ENCODE measurements around the gene NHSL2. TPM values are rescaled to one million over a fixed set of nuclear protein-coding genes. Genes with fewer than 3 reads are reported as not detected.

Gene NHSL2
- total RNA-seq, 1 donor from 2014 or later, result 3.8 TPM

GRCh38 chrX:72120837-72121236, 210.2 kb downstream of the NHSL2 start:
- intact Hi-C loops (cut with micrococcal nuclease), result loop anchor here (10.0 kb wide), 1 partner anchor 106 kb away; no protein-coding TSS in a partner anchor
- TF ChIP-seq, protein P1, sequence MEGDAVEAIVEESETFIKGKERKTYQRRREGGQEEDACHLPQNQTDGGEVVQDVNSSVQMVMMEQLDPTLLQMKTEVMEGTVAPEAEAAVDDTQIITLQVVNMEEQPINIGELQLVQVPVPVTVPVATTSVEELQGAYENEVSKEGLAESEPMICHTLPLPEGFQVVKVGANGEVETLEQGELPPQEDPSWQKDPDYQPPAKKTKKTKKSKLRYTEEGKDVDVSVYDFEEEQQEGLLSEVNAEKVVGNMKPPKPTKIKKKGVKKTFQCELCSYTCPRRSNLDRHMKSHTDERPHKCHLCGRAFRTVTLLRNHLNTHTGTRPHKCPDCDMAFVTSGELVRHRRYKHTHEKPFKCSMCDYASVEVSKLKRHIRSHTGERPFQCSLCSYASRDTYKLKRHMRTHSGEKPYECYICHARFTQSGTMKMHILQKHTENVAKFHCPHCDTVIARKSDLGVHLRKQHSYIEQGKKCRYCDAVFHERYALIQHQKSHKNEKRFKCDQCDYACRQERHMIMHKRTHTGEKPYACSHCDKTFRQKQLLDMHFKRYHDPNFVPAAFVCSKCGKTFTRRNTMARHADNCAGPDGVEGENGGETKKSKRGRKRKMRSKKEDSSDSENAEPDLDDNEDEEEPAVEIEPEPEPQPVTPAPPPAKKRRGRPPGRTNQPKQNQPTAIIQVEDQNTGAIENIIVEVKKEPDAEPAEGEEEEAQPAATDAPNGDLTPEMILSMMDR (IDR thresholded peaks at IDR 0.05; ENCODE audit: borderline replicate concordance), result no peak
- H3K4me3 ChIP-seq, result no peak overlapping the region
- no peaks in the 10 kb centered on the region for H3K27me3 ChIP-seq (ENCODE audit: low read depth)
- DNase-seq, result no peak
- no peaks in the 10 kb centered on the region for H3K36me3 ChIP-seq
- H3K9me3 ChIP-seq (replicated peaks), result no peaks in the 10 kb centered on the region
- H3K4me1 ChIP-seq, result peaks cover 49% of the 10 kb centered on the region
- H3K27ac ChIP-seq (replicated peaks), result peak overlapping the region; percentile 82

DNA sequence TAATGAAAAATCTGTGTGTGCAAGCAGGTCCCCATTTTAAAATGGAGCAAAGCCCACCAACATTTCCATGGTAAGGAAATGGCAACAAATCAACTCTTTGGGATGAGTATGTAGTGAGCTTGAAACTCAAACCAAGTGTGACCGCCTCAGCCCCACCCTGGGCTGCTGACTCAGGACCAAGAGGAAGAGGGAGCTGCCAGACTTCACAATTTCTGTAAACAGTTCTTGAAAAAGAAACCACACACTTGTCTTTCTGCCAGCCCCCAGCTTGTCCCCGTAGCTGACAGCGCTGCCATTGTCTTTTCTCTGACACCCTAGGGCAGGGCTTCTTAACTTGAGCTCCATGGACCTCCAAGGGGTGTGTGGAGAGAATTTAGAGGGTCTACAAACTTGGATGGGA, 210.7 kb downstream of the NHSL2 start:
- intact Hi-C loops (cut with micrococcal nuclease), result loop anchor here (10.0 kb wide), 1 partner anchor 107 kb away; no protein-coding TSS in a partner anchor
- peaks cover 54% of the 10 kb centered on the region for H3K4me1 ChIP-seq

GRCh38 chrX:72122621-72123337, 212.1 kb downstream of the NHSL2 start:
- Histone ChIP-seq H3K4me3 (no peak overlapping the region), H3K9me3 (replicated peaks) (no peaks in the 10 kb centered on the region), H3K4me1 (peaks cover 63% of the 10 kb centered on the region), H3K36me3 (no peaks in the 10 kb centered on the region), H3K27me3 (ENCODE audit: low read depth) (no peaks in the 10 kb centered on the region), H3K27ac (replicated peaks) (peak overlapping the region; percentile 82)
- no peak for DNase-seq
- intact Hi-C loops (cut with micrococcal nuclease), result loop anchor here (10.0 kb wide), 1 partner anchor 108 kb away; no protein-coding TSS in a partner anchor
- TF ChIP-seq, protein P1 (IDR thresholded peaks at IDR 0.05; ENCODE audit: borderline replicate concordance), result no peak

More for the DNA sequence above, 210.7 kb downstream of the NHSL2 start:
- H3K4me3 ChIP-seq, result no peak overlapping the region
- peak overlapping the region; percentile 82 for H3K27ac ChIP-seq (replicated peaks)
- no peaks in the 10 kb centered on the region for H3K9me3 ChIP-seq (replicated peaks)
- no peaks in the 10 kb centered on the region for H3K27me3 ChIP-seq (ENCODE audit: low read depth)
- TF ChIP-seq, protein P1 (IDR thresholded peaks at IDR 0.05; ENCODE audit: borderline replicate concordance), result no peak
- peak; percentile 60 for DNase-seq
- no peaks in the 10 kb centered on the region for H3K36me3 ChIP-seq

DNA sequence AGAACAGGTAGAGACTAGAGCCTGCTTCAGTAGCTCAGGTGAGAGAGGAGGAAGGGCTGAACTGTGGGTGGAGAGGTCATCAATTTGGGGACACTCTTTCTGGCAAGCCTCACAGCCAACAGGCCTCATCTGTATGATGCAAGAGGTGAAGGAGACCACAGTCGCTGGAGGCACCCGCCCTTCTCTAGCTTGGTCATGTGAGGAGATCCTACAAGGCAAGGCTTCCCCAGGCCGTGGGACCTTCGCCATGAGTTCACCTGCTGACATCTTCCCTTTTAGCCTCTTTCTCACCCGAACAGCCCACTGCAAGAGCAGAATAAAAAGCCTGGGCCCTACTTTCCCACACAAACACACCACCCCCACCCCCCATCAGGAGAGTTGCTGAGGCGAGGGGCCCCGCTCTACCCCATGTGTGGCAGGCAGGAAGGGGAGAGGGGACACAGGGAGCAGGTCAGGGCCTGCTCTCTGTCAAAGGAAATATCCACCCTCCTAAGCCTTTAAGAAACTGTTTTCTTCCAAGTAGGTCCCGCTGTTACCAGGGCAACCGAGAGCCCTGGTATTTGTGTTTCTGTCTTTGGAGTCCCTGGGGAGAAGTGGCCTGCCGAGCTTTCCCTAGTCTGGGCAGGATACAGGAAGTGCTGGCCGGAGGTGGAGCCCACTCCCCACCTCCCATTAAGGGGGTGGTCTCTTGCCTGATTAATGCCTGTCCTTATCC, 213.0 kb downstream of the NHSL2 start:
- intact Hi-C loops (cut with micrococcal nuclease), result loop anchor here (10.0 kb wide), 1 partner anchor 109 kb away; no protein-coding TSS in a partner anchor
- Histone ChIP-seq H3K4me1 (peaks cover 63% of the 10 kb centered on the region), H3K4me3 (no peak overlapping the region), H3K27ac (replicated peaks) (peak overlapping the region; percentile 82), H3K27me3 (ENCODE audit: low read depth) (no peaks in the 10 kb centered on the region), H3K36me3 (no peaks in the 10 kb centered on the region), H3K9me3 (replicated peaks) (no peaks in the 10 kb centered on the region)
- TF ChIP-seq, protein P1 (IDR thresholded peaks at IDR 0.05; ENCODE audit: borderline replicate concordance), result no peak
- DNase-seq, result peak; percentile 44

- Histone ChIP-seq H3K27ac (replicated peaks) (peak overlapping the region; percentile 82), H3K9me3 (replicated peaks) (no peaks in the 10 kb centered on the region), H3K36me3 (no peaks in the 10 kb centered on the region), H3K4me1 (peaks cover 63% of the 10 kb centered on the region), H3K27me3 (ENCODE audit: low read depth) (no peaks in the 10 kb centered on the region), H3K4me3 (no peak overlapping the region)
- intact Hi-C loops (cut with micrococcal nuclease), result loop anchor here (10.0 kb wide), 1 partner anchor 110 kb away; no protein-coding TSS in a partner anchor
- TF ChIP-seq, protein P1 (IDR thresholded peaks at IDR 0.05; ENCODE audit: borderline replicate concordance), result no peak
- DNase-seq, result no peak
Measured at GRCh38 chrX:72124540-72125201, 214.0 kb downstream of the NHSL2 start.

Measured in left ventricle myocardium inferior (tissue), 1 donor.